HepG2 (cell line): Measurements from ENCODE around the gene NBR1. TPM values are rescaled to one million over a fixed set of nuclear protein-coding genes. Genes with fewer than 3 reads are reported as not detected.

ENCODE experiments used
- BRD4 ChIP-seq: sonication (generic); formaldehyde crosslinking; IDR thresholded peaks from 2 replicates; pipeline ENCODE4 v1.4.0; 2020; ENCODE audit warnings: missing genetic modification reagents
- CENPT ChIP-seq: sonication (generic); formaldehyde crosslinking; IDR thresholded peaks from 2 replicates; pipeline ENCODE4 v1.8.0; 2022; ENCODE audit warnings: low read depth, mild to moderate bottlenecking, moderate library complexity, missing genetic modification reagents
- DMAP1 ChIP-seq: IDR thresholded peaks from 2 replicates; pipeline ENCODE4 v1.6.1; 2016
- EHMT2 ChIP-seq: fragments of 200-600 bp; sonication (generic); IDR thresholded peaks from 2 replicates; pipeline ENCODE4 v1.7.0; 2017; ENCODE audit warnings: antibody characterized with exemption, low read depth, low read length, borderline replicate concordance
- HNRNPL ChIP-seq: fragments of 200-400 bp; formaldehyde crosslinking; IDR thresholded peaks from 2 replicates; pipeline ENCODE4 v1.6.1; 2017; ENCODE audit warnings: mild to moderate bottlenecking, low read depth, low read length
- MTA3 ChIP-seq: sonication (generic); formaldehyde crosslinking; IDR thresholded peaks from 2 replicates; pipeline ENCODE4 v1.4.0; 2020; ENCODE audit warnings: missing genetic modification reagents
- NAIF1 ChIP-seq: sonication (generic); formaldehyde crosslinking; IDR thresholded peaks from 2 replicates; pipeline ENCODE4 v1.5.0; 2020; ENCODE audit warnings: mild to moderate bottlenecking, missing genetic modification reagents, borderline replicate concordance
- RELA ChIP-seq: sonication (generic); formaldehyde crosslinking; IDR thresholded peaks from 2 replicates; pipeline ENCODE4 v1.4.0; 2020; ENCODE audit warnings: missing genetic modification reagents
- SIX4 ChIP-seq: sonication (generic); formaldehyde crosslinking; IDR thresholded peaks from 2 replicates; pipeline ENCODE4 v1.4.0; 2020; ENCODE audit warnings: missing genetic modification reagents
- TAF1 ChIP-seq: sonication (generic); formaldehyde crosslinking; IDR thresholded peaks from 2 replicates; pipeline ENCODE4 v1.4.0; 2020; ENCODE audit warnings: missing genetic modification reagents
- TEAD2 ChIP-seq: sonication (generic); formaldehyde crosslinking; IDR thresholded peaks from 2 replicates; pipeline ENCODE4 v1.9.0; 2021; ENCODE audit warnings: missing genetic modification reagents
- XRCC5 ChIP-seq: fragments of 200-400 bp; formaldehyde crosslinking; optimal IDR thresholded peaks from 2 replicates; pipeline ENCODE3; 2017; ENCODE audit warnings: mild to moderate bottlenecking, low read length
- ZC3H13 ChIP-seq: sonication (generic); formaldehyde crosslinking; IDR thresholded peaks from 2 replicates; pipeline ENCODE4 v1.8.1; 2023; ENCODE audit warnings: mild to moderate bottlenecking, missing genetic modification reagents, moderate library complexity
- ZFX ChIP-seq: sonication (generic); formaldehyde crosslinking; IDR thresholded peaks from 2 replicates; pipeline ENCODE4 v1.4.0; 2020; ENCODE audit warnings: mild to moderate bottlenecking, low read depth, missing genetic modification reagents, moderate library complexity
- ZNF3 ChIP-seq: IDR thresholded peaks from 2 replicates; pipeline ENCODE4 v1.7.0; 2017; ENCODE audit warnings: inconsistent platforms
- ZNF326 ChIP-seq: sonication (generic); formaldehyde crosslinking; IDR thresholded peaks from 2 replicates; pipeline ENCODE4 v1.4.0; 2020; ENCODE audit warnings: missing genetic modification reagents, borderline replicate concordance
- ZNF441 ChIP-seq: sonication (generic); formaldehyde crosslinking; IDR thresholded peaks from 2 replicates; pipeline ENCODE4 v1.7.0; 2021; ENCODE audit warnings: missing genetic modification reagents, borderline replicate concordance
- ZNF550 ChIP-seq: sonication (generic); formaldehyde crosslinking; IDR thresholded peaks from 2 replicates; pipeline ENCODE4 v1.4.0; 2020; ENCODE audit warnings: mild to moderate bottlenecking, missing genetic modification reagents, borderline replicate concordance
- ZNF878 ChIP-seq: sonication (generic); formaldehyde crosslinking; IDR thresholded peaks from 2 replicates; pipeline ENCODE4 v1.8.1; 2023; ENCODE audit warnings: mild to moderate bottlenecking, missing genetic modification reagents, moderate library complexity
- polyA plus RNA-seq, 8 experiments: library from polyadenylated mRNA; depleted of rRNA in 3 of 8; stranded (reverse) in 7 of 8; unstranded in 1 of 8; fragments of >200 nt; fragmentation: Illumina TruSeq in 4 of 8; extraction: Trizol in 4 of 8; gene quantifications; 2 replicates each; pipeline versions ENCODE4 v1.2.1 to v1.2.3, GENCODE V29; 2011 to 2016; ENCODE audit warnings: low read depth in 4 of 8, missing spikeins in 1 of 8, mixed read lengths in 1 of 8; ENCODE audit not compliant: insufficient read depth in 1 of 8
- total RNA-seq, 5 experiments: library from RNA; depleted of rRNA; stranded (reverse); fragments of >200 nt; fragmentation: Illumina TruSeq; extraction: Trizol; gene quantifications; 2 replicates each; pipeline ENCODE4 v1.2.3, GENCODE V29; 2016; ENCODE audit warnings: low read depth in 1 of 5
- TF ChIP-seq, protein P1 (sequence below): sonication (generic); formaldehyde crosslinking; IDR thresholded peaks from 2 replicates; pipeline ENCODE4 v1.5.0; 2020; ENCODE audit warnings: mild to moderate bottlenecking, missing genetic modification reagents
- TF ChIP-seq, protein P2 (sequence below): sonication (generic); formaldehyde crosslinking; IDR thresholded peaks from 2 replicates; pipeline ENCODE4 v1.4.0; 2020; ENCODE audit warnings: mild to moderate bottlenecking, missing genetic modification reagents, borderline replicate concordance
- TF ChIP-seq, protein P3 (sequence below): sonication (generic); formaldehyde crosslinking; IDR thresholded peaks from 2 replicates; pipeline ENCODE4 v1.5.0; 2020; ENCODE audit warnings: mild to moderate bottlenecking, missing genetic modification reagents
- TF ChIP-seq, protein P4 (sequence below): sonication (generic); formaldehyde crosslinking; IDR thresholded peaks from 2 replicates; pipeline ENCODE4 v1.4.0; 2020; ENCODE audit warnings: missing genetic modification reagents
- TF ChIP-seq, protein P5 (sequence below): sonication (generic); formaldehyde crosslinking; IDR thresholded peaks from 2 replicates; pipeline ENCODE4 v1.4.0; 2020; ENCODE audit warnings: missing genetic modification reagents

Gene NBR1
- total and polyA plus RNA-seq, 2 of the 13 experiments (the other 11 are each of a cell fraction or from before 2014, with no cell fraction given): 51.7 to 121 TPM

DNA sequence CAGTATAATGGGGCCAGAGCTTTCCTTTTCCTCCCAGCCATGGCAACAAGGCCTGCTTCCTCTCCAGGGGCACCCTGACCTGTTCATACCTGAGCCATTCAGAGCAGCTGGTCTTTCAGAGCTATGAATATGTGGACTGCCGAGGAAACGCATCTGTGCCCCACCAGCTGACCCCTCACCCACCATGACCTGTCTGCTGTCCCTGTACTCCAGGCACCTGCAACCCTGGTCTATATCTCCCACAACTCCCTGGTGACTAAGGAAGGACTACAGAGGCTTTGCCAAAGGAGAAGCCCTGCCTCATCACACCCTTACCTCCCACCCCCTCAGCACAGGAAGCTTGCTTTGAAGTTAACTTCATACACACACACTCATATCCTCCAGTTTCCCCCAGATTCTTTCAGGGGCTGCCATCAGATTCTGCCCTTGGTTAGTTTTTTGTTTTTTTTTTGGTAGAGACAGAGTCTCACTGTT, 46.6 kb downstream of the NBR1 start (continued):
- TF ChIP-seq, protein P1, sequence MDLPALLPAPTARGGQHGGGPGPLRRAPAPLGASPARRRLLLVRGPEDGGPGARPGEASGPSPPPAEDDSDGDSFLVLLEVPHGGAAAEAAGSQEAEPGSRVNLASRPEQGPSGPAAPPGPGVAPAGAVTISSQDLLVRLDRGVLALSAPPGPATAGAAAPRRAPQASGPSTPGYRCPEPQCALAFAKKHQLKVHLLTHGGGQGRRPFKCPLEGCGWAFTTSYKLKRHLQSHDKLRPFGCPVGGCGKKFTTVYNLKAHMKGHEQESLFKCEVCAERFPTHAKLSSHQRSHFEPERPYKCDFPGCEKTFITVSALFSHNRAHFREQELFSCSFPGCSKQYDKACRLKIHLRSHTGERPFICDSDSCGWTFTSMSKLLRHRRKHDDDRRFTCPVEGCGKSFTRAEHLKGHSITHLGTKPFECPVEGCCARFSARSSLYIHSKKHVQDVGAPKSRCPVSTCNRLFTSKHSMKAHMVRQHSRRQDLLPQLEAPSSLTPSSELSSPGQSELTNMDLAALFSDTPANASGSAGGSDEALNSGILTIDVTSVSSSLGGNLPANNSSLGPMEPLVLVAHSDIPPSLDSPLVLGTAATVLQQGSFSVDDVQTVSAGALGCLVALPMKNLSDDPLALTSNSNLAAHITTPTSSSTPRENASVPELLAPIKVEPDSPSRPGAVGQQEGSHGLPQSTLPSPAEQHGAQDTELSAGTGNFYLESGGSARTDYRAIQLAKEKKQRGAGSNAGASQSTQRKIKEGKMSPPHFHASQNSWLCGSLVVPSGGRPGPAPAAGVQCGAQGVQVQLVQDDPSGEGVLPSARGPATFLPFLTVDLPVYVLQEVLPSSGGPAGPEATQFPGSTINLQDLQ: 0 out of 2 replicates have a peak, but pooled peaks have one; percentile 65
- TF ChIP-seq SIX4 (CRISPR knock-in tag) (no peak), CENPT (CRISPR knock-in tag) (no peak), RELA (CRISPR knock-in tag) (no peak), DMAP1 (CRISPR knock-in tag) (no peak), ZNF326 (CRISPR knock-in tag) (peak; percentile 24; the same call in 1 of the 2 replicates), ZFX (CRISPR knock-in tag) (no peak; the same call in 1 of the 2 replicates), BRD4 (CRISPR knock-in tag) (no peak; the same call in 1 of the 2 replicates), ZNF441 (no peak), ZC3H13 (no peak), HNRNPL (no peak), NAIF1 (no peak), XRCC5 (no peak), TEAD2 (CRISPR knock-in tag) (0 out of 2 replicates have a peak, but pooled peaks have one; percentile 10), ZNF550 (CRISPR knock-in tag) (no peak), MTA3 (no peak), TAF1 (no peak), ZNF3 (no peak), ZNF878 (no peak), EHMT2 (no peak)
- TF ChIP-seq, protein P2, sequence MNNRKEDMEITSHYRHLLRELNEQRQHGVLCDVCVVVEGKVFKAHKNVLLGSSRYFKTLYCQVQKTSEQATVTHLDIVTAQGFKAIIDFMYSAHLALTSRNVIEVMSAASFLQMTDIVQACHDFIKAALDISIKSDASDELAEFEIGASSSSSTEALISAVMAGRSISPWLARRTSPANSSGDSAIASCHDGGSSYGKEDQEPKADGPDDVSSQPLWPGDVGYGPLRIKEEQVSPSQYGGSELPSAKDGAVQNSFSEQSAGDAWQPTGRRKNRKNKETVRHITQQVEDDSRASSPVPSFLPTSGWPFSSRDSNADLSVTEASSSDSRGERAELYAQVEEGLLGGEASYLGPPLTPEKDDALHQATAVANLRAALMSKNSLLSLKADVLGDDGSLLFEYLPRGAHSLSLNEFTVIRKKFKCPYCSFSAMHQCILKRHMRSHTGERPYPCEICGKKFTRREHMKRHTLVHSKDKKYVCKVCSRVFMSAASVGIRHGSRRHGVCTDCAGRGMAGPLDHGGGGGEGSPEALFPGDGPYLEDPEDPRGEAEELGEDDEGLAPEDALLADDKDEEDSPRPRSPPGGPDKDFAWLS (CRISPR knock-in tag): no peak
- TF ChIP-seq, protein P3, sequence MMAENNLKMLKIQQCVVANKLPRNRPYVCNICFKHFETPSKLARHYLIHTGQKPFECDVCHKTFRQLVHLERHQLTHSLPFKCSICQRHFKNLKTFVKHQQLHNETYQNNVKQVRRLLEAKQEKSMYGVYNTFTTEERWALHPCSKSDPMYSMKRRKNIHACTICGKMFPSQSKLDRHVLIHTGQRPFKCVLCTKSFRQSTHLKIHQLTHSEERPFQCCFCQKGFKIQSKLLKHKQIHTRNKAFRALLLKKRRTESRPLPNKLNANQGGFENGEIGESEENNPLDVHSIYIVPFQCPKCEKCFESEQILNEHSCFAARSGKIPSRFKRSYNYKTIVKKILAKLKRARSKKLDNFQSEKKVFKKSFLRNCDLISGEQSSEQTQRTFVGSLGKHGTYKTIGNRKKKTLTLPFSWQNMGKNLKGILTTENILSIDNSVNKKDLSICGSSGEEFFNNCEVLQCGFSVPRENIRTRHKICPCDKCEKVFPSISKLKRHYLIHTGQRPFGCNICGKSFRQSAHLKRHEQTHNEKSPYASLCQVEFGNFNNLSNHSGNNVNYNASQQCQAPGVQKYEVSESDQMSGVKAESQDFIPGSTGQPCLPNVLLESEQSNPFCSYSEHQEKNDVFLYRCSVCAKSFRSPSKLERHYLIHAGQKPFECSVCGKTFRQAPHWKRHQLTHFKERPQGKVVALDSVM (CRISPR knock-in tag): no peak
- TF ChIP-seq, protein P4, sequence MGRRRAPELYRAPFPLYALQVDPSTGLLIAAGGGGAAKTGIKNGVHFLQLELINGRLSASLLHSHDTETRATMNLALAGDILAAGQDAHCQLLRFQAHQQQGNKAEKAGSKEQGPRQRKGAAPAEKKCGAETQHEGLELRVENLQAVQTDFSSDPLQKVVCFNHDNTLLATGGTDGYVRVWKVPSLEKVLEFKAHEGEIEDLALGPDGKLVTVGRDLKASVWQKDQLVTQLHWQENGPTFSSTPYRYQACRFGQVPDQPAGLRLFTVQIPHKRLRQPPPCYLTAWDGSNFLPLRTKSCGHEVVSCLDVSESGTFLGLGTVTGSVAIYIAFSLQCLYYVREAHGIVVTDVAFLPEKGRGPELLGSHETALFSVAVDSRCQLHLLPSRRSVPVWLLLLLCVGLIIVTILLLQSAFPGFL: no peak
- TF ChIP-seq, protein P5, sequence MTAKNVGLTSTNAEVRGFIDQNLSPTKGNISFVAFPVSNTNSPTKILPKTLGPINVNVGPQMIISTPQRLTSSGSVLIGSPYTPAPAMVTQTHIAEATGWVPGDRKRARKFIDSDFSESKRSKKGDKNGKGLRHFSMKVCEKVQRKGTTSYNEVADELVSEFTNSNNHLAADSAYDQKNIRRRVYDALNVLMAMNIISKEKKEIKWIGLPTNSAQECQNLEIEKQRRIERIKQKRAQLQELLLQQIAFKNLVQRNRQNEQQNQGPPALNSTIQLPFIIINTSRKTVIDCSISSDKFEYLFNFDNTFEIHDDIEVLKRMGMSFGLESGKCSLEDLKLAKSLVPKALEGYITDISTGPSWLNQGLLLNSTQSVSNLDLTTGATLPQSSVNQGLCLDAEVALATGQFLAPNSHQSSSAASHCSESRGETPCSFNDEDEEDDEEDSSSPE (CRISPR knock-in tag): no peak
